GM12801 (cell line): ENCODE data around the gene SLC27A1.

ENCODE experiments used
- TF ChIP-seq, protein P1 (sequence below): IDR thresholded peaks from one replicate; pipeline ENCODE4 v1.5.1; 2011; ENCODE audit warnings: control low read depth; ENCODE audit not compliant: insufficient read length; ENCODE audit errors: extremely low read depth

Gene SLC27A1

GRCh38 chr19:17460372-17461230 is 9.7 kb upstream of the SLC27A1 start, which contains the start of gene NXNL1:
Gene NXNL1 (minus strand): TSS chr19:17460926. CDS start chr19:17460869, 57 bp downstream.
- TF ChIP-seq, protein P1, sequence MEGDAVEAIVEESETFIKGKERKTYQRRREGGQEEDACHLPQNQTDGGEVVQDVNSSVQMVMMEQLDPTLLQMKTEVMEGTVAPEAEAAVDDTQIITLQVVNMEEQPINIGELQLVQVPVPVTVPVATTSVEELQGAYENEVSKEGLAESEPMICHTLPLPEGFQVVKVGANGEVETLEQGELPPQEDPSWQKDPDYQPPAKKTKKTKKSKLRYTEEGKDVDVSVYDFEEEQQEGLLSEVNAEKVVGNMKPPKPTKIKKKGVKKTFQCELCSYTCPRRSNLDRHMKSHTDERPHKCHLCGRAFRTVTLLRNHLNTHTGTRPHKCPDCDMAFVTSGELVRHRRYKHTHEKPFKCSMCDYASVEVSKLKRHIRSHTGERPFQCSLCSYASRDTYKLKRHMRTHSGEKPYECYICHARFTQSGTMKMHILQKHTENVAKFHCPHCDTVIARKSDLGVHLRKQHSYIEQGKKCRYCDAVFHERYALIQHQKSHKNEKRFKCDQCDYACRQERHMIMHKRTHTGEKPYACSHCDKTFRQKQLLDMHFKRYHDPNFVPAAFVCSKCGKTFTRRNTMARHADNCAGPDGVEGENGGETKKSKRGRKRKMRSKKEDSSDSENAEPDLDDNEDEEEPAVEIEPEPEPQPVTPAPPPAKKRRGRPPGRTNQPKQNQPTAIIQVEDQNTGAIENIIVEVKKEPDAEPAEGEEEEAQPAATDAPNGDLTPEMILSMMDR: no peak

- TF ChIP-seq, protein P1: no peak
Observed at GRCh38 chr19:17466487-17466850, 3.9 kb upstream of the SLC27A1 start.

- TF ChIP-seq, protein P1: no peak
Observed at GRCh38 chr19:17467471-17468301, 2.6 kb upstream of the SLC27A1 start.

DNA sequence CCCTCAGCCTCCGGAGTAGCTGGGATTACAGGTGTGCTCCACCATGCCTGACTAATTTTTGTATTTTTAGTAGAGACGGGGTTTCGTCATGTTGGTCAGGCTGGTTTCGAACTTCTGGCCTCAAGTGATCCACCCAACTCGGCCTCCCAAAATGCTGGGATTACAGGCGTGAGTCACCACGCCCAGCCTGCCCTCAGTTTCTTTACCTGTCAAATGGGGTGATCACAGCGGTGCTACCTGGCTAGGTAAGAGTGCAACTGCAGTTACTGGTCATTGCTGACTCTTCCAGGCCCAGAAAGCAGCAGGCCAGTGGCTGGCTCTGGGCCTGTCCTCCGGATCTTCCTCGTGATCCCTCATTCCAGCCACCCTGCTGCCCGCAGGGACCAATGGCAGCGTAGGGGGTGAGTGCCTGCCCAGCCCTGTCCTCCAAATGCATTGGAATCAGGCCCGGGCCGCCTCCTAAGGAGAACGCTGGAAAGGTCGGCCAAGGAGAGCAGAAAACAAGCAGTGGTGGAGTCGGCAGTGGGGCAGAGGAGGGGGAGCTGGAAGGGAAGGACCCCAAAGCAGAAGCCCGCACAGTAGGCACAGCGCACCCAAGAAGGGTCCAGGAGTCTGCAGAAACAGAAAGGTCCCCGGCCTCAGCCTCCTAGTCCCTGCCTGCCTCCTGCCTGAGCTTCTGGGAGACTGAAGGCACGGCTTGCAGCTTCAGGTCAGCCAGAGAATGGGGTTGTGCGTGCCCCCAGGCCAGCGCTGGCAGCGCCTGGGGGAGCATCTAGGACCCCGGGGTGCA is 1.8 kb upstream of the SLC27A1 start:
- TF ChIP-seq, protein P1: no peak

- TF ChIP-seq, protein P1: no peak
Observed at GRCh38 chr19:17469092-17469480, 1.2 kb upstream of the SLC27A1 start.

DNA sequence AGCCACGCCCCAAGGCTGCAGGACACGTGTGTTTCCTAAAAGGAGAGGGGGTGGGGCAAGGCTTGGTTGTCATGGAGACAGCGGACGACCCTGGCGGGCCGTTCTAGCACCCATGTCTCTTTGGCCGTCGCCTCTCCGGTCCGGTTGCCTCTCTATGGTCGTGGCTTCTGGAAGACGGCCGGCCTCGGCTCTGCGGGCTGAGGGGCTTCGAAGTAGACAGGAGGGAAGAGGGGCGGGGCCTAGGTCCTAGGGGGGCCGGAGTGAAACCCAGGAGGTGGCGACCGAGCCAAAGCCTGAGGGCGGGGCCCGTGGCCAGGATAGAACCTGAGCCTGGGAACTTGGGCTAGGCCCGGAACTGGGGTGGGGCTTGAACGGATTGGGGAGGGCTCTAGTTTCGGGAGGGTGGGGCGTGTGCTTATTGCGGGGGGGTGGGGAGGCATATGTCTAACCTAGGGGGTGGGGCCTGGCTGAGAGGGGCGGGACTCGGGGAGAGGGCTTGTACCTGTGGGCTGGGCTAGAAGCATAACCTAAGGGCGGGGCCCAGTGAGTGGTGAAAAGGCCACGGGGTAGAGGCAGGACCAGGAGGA is 750 bp upstream of the SLC27A1 start:
- TF ChIP-seq, protein P1: no peak
